Smooth muscle cell (in vitro differentiated cells): ENCODE measurements around the gene MYO1D. TPM values are rescaled to one million over a fixed set of nuclear protein-coding genes. Genes with fewer than 3 reads are reported as not detected.

Source experiments
- DNase-seq: peaks from one replicate; lab custom pipeline; 2025; ENCODE audit not compliant: unreplicated experiment; lab: John Stamatoyannopoulos, UW
- H2AFZ ChIP-seq: fragments of 200-600 bp; sonication (generic); 2 replicates; pipeline ENCODE4 v1.6.0; 2016; ENCODE audit warnings: antibody characterized with exemption, low read depth, mild to moderate bottlenecking
- H3F3A ChIP-seq: fragments of 200-600 bp; sonication (generic); 2 replicates; pipeline ENCODE4 v1.6.0; 2017; ENCODE audit warnings: antibody characterized with exemption, low read depth
- H3K27ac ChIP-seq: fragments of 200-600 bp; sonication (generic); 2 replicates; pipeline ENCODE4 v1.5.1; 2016; ENCODE audit warnings: low read depth, mild to moderate bottlenecking
- H3K27me3 ChIP-seq: fragments of 200-600 bp; sonication (generic); 2 replicates; pipeline ENCODE4 v1.6.1; 2016; ENCODE audit warnings: low read depth, mild to moderate bottlenecking
- H3K36me3 ChIP-seq: fragments of 200-600 bp; sonication (generic); 2 replicates; pipeline ENCODE4 v1.5.1; 2016; ENCODE audit warnings: low read depth
- H3K4me1 ChIP-seq: fragments of 200-600 bp; sonication (generic); 2 replicates; pipeline ENCODE4 v1.5.1; 2016; ENCODE audit warnings: low read depth
- H3K4me2 ChIP-seq: fragments of 200-600 bp; sonication (generic); 2 replicates; pipeline ENCODE4 v1.6.0; 2016; ENCODE audit warnings: mild to moderate bottlenecking
- H3K4me3 ChIP-seq: fragments of 200-600 bp; sonication (generic); 2 replicates; pipeline ENCODE4 v1.5.1; 2016; ENCODE audit warnings: mild to moderate bottlenecking
- H3K79me2 ChIP-seq: fragments of 200-600 bp; sonication (generic); 2 replicates; pipeline ENCODE4 v1.6.0; 2016; ENCODE audit warnings: low read depth, mild to moderate bottlenecking
- H3K9ac ChIP-seq: fragments of 200-600 bp; sonication (generic); 2 replicates; pipeline ENCODE4 v1.6.0; 2016; ENCODE audit warnings: low read depth
- H3K9me3 ChIP-seq: fragments of 200-600 bp; sonication (generic); replicated peaks from 2 replicates; pipeline ENCODE4 v1.5.1; 2016; ENCODE audit warnings: low read depth
- H4K20me1 ChIP-seq: fragments of 200-600 bp; sonication (generic); 2 replicates; pipeline ENCODE4 v1.6.0; 2016; ENCODE audit warnings: low read depth
- CTCF ChIP-seq: fragments of 200-600 bp; sonication (generic); IDR thresholded peaks from 2 replicates; pipeline ENCODE4 v1.5.1; 2017; ENCODE audit warnings: borderline replicate concordance, mild to moderate bottlenecking, antibody characterized with exemption; ENCODE audit not compliant: insufficient read depth, poor library complexity, severe bottlenecking
- WGBS: methylation state at CpG from one replicate; pipeline ENCODE4 v1.1.7; 2016; ENCODE audit warnings: low lambda C conversion rate; 5-methylcytosine and 5-hydroxymethylcytosine counted together
- polyA plus RNA-seq: library from polyadenylated mRNA; unstranded; fragments of >200 nt; fragmentation: Nextera tagmentation; extraction: Ambion mirVana; gene quantifications from 2 replicates; pipeline ENCODE4 v1.2.1, GENCODE V29; 2016
- total RNA-seq: library from RNA; depleted of rRNA; stranded (reverse); fragments of >200 nt; gene quantifications from 2 replicates; pipeline ENCODE4 v1.2.3, GENCODE V29; 2014

The MYO1D gene
- total and polyA plus RNA-seq, 2 experiments from 2014 or later = 13.9 to 35.7 TPM

DNA sequence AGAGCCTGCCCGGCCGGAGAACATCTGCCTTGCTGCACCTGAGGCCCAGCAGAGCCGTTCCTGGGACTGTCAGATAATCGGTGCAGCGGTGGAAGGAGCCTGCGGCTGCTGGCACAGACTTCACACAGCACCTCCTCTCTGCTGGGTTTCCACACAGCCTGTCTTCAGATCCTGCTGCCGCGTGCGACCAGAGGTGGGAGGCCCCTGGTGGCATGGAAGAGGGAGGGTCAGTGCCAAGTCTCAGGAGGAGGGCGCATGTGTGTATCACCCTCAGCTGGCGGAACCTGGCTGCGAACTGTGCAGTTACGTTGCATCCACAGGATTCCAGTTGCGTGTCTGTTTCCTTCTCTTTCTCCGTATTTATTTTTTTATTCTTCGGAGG lies 386.8 kb downstream of the MYO1D start:
- DNase-seq = no peak
- no peak overlapping the region for H3K4me2 ChIP-seq
- H2AFZ ChIP-seq = no peak overlapping the region
- TF ChIP-seq CTCF = no peak
- H3K79me2 ChIP-seq = no peaks in the 10 kb centered on the region
- peaks cover 24% of the 10 kb centered on the region for H4K20me1 ChIP-seq
- H3K4me3 ChIP-seq = no peak overlapping the region
- WGBS = 86% methylated on average over 16 of the region's 16 CpGs
- H3K9me3 ChIP-seq = no peaks in the 10 kb centered on the region
- peaks cover 10% of the 10 kb centered on the region for H3K4me1 ChIP-seq
- no peaks in the 10 kb centered on the region for H3K36me3 ChIP-seq
- H3K9ac ChIP-seq = no peak overlapping the region
- no peak overlapping the region for H3K27ac ChIP-seq
- no peaks in the 10 kb centered on the region for H3K27me3 ChIP-seq
- H3F3A ChIP-seq = peaks cover 9% of the 10 kb centered on the region

GRCh38 chr17:32489320-32490100 lies 387.4 kb downstream of the MYO1D start:
- Histone ChIP-seq H3K27me3 (no peaks in the 10 kb centered on the region), H3K4me3 (no peak overlapping the region), H3F3A (peaks cover 9% of the 10 kb centered on the region), H4K20me1 (peaks cover 24% of the 10 kb centered on the region), H3K27ac (no peak overlapping the region), H2AFZ (no peak overlapping the region), H3K9ac (no peak overlapping the region), H3K36me3 (no peaks in the 10 kb centered on the region), H3K9me3 (no peaks in the 10 kb centered on the region), H3K79me2 (no peaks in the 10 kb centered on the region), H3K4me2 (no peak overlapping the region), H3K4me1 (peaks cover 10% of the 10 kb centered on the region)
- no peak for TF ChIP-seq CTCF
- no peak for DNase-seq
- WGBS = 92% methylated on average over 10 of the region's 10 CpGs

GRCh38 chr17:32488604-32489180 lies 388.2 kb downstream of the MYO1D start:
- H3K36me3 ChIP-seq = no peaks in the 10 kb centered on the region
- peaks cover 24% of the 10 kb centered on the region for H4K20me1 ChIP-seq
- H3K27ac ChIP-seq = no peak overlapping the region
- WGBS = 98% methylated on average over 13 of the region's 13 CpGs
- TF ChIP-seq CTCF = no peak
- no peak for DNase-seq
- H3K4me3 ChIP-seq = no peak overlapping the region
- H3K4me2 ChIP-seq = no peak overlapping the region
- H2AFZ ChIP-seq = no peak overlapping the region
- peaks cover 13% of the 10 kb centered on the region for H3K4me1 ChIP-seq
- no peak overlapping the region for H3K9ac ChIP-seq
- H3K9me3 ChIP-seq = no peaks in the 10 kb centered on the region
- H3F3A ChIP-seq = peaks cover 9% of the 10 kb centered on the region
- no peaks in the 10 kb centered on the region for H3K27me3 ChIP-seq
- H3K79me2 ChIP-seq = no peaks in the 10 kb centered on the region
